GM21723 (cell line): ENCODE measurements around the gene KRTAP5-3.

Source experiments
- ATAC-seq: cut with Tn5 transposase; IDR thresholded peaks from one replicate; pipeline ENCODE4 v1.9.1; 2021; ENCODE audit warnings: mild to moderate bottlenecking, moderate library complexity; ENCODE audit not compliant: unreplicated experiment

Gene KRTAP5-3

DNA sequence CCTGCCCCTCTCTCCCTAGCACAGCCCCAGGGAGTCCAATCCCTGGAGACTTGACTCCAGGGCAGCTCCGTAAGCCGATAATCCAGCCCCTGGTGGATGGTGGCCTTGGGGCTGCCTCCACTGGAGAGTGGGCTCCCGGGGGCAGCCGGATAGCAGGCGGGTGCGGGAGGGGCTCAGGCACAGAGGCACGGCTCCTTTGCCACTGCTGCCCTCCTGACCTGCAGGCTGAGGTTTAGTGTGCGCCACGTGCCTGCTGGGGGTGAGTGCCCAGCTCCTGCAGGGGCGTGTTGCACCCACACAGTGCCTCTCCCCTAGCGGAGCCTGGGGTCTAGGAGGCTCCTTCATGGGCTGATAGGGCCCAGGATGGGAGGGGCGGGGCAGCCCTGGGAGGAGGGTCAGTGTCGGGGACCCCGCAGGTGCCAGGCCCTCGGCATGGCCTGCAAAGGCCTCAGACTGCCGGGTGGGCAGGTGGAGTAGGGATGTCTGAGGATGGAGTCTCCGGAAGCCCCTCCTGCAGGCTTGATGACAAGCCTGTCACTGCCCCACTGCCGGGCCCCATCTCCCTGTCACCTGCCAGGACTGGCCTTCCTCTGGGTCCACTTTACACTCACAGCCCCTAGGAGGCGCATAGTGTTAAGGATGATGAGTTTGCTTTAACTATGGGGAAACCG, 41.7 kb downstream of the KRTAP5-3 start:
- no peak for ATAC-seq

- ATAC-seq = no peak
Observed at GRCh38 chr11:1565904-1566247, 42.4 kb downstream of the KRTAP5-3 start.

GRCh38 chr11:1565173-1565903, 42.9 kb downstream of the KRTAP5-3 start:
- ATAC-seq = no peak

DNA sequence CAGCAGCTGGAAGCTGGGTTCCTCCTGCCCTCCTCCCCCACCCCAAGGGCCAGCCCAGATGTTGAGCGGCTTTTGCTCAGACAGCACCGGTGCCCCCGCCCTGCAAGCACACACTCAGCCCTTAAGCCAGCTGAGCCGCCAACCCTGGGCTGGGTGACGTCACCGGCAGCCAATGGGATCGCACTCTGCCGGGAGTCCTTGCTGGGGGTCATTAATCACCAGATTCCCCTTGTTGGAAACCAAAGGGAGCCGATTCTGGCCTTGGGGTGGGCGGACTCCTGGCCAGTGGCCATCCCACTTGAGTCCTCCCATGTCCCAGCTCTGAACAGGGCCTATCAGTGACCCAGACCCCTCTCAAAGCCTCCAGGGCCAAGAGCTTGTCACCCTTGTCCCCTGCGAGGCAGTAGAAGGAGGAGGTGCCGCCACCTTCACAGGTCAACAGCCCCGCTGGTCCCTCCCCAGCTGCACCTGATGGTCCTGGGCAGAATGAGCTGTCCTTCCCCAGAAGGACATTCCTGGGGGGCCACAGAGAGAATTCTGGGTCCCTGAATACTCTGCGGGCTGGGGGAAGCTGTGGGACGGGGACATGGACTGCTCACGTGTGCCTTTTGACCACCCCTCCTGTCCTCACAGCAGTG, 43.6 kb downstream of the KRTAP5-3 start:
- ATAC-seq = no peak

DNA sequence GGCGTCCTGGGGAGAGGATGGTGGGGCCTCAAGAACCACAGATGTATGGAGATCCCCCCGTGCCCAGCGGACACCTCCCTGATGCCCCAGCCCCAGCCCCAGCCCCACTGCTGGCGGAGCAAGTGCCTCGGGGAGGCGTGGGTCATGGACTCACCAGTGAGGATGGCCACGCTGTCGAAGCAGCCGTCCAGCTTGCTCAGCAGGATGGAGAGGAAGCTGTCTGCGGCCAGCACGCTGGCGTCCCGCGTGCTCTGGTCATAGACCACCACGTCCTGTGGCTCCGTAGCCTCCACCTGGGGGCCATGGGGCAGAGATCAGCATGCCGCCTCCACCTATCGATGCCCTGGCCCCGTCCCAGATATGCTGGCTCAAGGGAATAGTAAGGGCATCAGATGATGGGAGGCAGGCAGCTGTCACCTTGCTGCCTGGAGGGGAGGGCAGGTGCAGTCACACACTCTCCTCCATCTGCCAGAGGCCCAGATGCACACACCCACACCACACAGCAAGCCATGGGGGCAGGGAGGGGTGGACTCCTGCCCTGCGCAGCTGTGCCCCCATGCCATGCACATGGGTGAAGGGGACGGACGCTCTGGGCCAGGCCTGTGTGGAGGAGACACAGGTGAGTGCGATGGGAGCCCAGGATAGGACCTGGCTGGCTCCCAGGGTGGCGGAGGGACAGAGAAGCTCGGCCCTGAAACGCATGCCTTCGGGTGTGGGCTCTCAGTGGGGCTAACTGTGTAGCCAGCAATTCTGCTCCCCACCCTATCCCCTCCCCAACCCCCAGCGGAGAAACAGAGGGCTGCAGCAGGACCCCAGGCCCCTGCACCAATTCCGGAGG, 44.3 kb downstream of the KRTAP5-3 start:
- ATAC-seq = no peak

GRCh38 chr11:1563149-1563638, 45.1 kb downstream of the KRTAP5-3 start:
- ATAC-seq = no peak

- no peak for ATAC-seq
Observed at GRCh38 chr11:1562469-1563148, 45.7 kb downstream of the KRTAP5-3 start.

DNA sequence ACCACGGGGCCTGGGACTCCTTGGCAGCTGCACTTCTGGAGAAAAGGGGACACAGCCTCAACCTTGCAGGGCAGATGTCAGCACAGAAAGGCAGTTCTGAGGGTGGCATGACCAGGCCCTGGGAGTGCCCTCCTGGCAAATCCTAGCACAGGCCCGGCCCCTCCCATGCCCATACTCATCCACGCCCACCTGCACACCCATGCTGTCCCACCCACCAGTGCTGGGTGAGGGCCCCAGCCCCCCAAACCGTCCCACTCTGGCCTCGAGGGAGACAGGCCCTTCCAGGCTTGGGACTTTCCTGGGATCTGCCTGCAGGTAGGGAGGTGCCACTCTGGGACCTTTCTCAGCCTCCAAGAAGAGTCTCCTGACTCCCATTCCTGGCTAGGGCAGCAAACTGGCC, 46.3 kb downstream of the KRTAP5-3 start:
- no peak for ATAC-seq

GRCh38 chr11:1561266-1561665, 47.0 kb downstream of the KRTAP5-3 start:
- ATAC-seq = no peak

GRCh38 chr11:1560649-1561251, 47.5 kb downstream of the KRTAP5-3 start:
- ATAC-seq = no peak

- ATAC-seq = no peak
Observed at GRCh38 chr11:1560002-1560648, 48.1 kb downstream of the KRTAP5-3 start.

- ATAC-seq = no peak
Observed at GRCh38 chr11:1559111-1559951, 48.9 kb downstream of the KRTAP5-3 start.

GRCh38 chr11:1558775-1559110, 49.5 kb downstream of the KRTAP5-3 start:
- no peak for ATAC-seq

GRCh38 chr11:1557904-1558774, 50.1 kb downstream of the KRTAP5-3 start:
- ATAC-seq = no peak
